NCI-H226 (cell line): ENCODE results near the gene MTHFD1L.

Experiments used
- DNase-seq: peaks from one replicate; pipeline ENCODE4 v3.0.0-alpha.2; 2015

Gene MTHFD1L

DNA sequence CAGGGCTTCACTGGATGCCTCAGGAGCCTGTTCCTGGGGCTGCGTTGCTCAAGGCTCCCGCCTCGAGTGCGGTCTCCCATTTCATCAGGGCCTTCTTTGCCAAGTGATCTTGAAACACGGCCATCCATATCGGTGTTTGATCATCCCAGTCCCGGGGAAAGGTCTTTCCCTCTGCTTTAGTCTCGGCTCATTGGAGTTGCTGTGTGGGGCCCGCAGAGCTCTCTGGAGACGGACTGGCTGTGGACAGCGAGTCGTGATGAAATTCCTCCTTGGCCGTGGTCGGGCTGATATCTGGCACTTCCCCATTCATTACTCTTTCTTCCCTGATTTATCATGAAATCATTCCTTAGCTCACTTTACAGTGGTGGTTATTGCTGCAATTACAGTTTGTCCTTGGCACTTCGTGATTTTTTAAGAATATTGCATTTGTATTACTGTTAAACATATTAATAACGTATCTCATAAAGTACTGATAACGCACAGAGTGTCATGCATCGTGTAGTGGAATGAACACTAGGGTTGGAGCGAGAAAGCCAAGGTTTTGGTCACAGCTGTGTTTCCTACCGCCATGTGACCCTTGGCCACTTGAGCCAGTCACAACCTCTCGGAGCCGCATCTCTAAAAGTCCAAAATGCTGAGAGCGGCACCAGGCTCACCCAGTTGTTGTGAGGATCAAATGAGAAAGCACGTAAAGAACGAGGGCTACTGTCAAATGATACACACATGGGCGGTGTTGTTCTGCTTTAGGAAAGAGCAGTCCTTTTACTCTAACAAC, 71.8 kb downstream of the MTHFD1L start:
- DNase-seq: no peak

DNA sequence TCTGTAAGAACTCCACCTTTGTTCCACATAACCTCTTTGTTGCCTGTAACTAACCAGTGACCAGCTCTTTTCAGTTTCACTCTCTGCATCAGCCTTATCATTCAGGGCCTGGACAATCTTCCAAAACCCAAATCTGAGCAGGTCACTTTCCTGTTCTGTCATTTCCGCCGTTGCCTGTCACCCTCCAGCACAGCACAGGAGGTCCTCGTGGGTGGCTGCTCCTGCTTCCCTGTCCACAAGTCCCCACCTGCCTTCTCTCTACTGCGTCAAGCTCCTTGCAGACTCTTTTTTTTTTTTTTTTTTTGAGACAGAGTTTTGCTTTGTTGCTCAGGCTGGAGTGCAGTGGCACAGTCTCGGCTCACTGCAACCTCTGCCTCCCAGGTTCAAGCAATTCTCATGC, 73.9 kb downstream of the MTHFD1L start:
- no peak for DNase-seq

DNA sequence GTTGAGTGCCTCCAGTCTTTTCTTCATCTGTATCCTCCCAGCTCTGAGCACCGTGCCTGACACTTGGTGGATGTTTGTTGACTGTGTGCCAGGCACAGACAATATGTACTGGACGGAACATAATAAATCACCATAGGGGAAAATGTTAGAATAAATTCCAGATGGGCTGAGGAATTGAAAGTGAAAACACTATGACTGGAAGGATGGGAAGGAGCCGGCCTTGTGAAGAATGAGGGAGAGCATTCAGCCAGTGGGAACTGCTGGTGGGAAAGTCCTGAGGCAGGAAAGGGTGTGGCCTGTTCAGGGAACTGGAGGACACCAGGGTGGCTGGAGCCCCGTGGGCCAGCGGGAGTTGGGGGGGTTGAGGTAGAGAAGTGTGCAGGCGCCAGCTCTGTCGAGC, 75.4 kb downstream of the MTHFD1L start:
- DNase-seq: no peak

DNA sequence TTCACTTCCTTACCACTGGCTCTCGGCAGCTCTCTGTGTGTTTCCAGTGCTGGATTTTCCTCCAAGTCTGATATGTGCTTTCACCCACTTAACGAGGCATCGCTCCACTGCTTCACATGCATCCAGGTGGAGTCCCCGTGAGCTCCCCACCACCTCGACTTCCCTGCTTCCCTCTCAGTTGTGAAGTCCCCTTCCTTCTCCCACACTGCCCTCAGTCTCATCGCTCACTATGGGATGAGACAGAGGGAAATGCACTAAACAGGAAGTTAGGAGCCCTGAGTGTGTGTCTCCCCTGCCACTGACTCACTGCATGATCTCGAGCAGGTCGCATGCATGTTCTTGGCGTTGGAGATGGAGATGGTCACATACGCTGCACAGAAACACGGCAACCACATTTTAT, 84.0 kb downstream of the MTHFD1L start:
- DNase-seq: no peak

DNA sequence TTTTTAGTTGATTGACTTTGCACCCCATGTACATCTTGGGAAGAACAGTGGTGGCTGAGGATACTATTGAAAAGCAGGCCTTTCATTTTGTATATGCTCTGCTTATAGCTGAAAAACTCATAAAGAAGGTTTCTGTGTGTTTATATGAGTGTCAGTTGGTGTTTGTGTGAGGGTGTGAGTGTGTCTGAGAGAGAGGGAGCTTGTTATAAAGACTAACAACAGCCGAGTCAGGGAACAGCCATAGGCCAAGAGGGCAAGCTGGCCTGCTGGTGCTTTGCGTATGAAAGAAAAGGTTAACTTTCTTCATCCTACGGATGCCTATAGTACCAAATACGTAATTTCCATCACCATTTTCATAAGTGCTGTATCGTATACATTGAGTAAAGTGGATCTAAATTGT, 88.3 kb downstream of the MTHFD1L start:
- DNase-seq: no peak

DNA sequence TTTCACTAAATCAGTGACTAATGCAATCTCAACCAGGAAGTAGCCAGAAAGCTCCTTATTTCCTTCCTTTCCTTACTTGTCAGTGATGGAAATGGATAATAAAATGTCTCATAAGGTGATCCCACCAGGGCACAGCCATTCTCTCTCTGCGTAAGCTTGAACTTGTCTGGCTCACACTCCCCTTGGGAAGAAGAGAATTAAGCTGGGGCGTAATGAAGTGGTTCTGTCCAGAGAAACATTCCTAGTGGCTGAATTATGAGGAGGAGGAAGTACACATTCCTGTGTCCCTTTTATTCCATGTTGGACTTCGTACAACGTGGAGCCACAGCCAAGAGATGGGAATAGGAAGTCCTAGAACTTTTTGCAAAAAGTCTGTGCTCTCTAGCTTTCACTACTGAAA, 93.7 kb downstream of the MTHFD1L start:
- no peak for DNase-seq

DNA sequence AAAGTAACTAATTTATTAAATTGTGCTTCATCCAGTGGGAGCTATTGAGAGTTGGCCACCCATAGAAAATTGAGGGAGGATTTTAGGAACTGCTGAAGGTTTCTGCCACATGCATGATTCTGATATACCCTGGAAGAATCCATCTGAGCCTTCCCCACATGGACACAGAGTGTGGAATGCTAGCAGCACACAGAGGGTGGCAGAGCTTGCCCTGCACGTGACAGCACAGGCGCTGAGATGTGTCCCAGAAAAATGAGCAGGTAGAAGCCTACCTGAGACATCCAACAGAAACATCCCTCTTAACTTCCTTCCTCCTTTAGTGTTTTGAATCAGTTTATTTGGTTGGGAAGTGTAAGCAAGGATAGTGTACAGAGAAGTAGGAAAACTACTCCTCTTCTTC, 96.9 kb downstream of the MTHFD1L start:
- DNase-seq: no peak

DNA sequence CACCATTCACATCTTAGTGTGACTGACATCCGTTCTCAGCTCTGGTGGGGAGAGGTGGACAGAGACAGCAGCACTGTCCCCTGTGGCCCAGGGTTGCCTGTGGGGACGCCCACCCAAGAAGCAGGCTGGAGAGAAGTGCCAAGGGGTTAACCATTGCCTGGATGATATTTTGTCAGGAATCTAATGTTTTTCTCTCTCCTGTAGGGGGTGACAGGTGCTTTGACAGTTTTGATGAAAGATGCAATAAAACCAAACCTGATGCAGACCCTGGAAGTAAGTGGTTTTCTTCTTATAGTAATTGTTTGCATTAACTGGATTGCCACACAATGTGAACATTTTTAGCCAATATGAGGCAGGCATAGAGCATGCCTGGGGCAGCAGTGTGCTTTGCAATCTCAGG, 99.3 kb downstream of the MTHFD1L start:
- DNase-seq: no peak

DNA sequence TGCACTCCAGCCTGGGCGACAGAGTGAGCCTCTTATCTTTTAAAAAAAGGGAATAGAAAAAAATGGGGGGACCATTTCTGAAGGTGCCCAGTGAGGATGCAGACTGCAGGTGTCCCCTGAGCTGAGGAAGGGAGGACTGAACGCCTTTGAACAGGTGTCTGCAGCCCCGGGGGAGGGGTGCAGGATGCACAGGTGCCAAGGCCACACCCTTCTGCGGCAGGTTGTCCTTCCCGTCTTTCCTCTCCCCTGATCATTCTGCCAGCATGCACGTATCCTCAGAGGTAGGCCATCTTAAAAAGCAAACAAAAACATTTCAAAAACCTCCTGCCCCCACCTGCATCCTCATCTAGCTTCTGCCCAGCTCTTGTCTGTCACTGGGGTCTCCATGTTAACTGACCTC, 101.3 kb downstream of the MTHFD1L start:
- no peak for DNase-seq

DNA sequence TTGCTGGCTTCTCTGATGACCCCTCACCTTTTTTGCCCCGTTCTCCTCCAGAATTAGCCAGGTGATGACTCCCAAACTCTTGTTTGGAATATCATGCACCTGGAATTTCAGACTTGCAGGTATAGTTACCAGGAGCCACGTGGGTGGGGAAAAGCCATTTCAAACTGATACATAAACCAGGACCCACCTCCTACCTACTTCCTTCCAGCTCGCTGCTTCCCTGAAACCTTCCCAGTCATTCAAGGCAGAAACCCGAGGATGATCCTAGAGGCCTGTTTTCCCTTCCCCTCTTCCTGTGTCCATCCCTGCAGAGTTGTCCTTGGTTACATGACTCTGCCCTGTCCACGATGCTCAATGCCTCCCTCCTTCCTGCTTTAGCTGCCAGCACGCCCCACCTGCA, 101.9 kb downstream of the MTHFD1L start:
- DNase-seq: no peak

DNA sequence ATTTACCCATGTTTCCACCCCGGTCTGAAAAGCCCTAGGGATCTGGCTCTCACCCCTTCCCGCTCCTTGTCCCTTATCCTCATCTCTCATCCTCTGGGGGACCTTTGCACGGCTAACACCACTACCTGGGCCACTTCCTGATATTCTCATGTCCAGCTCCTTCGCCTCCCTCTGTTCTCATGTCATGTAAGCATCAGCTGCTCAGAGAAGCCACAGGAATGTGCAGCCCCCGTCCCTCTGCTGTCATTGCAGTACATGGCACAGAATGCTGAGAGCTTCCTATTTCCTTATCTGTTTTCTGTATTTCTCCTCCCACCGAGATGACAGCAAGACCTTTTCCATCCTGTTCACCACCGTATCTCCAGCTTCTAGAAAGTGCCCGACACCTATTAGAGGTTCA, 102.4 kb downstream of the MTHFD1L start:
- no peak for DNase-seq

DNA sequence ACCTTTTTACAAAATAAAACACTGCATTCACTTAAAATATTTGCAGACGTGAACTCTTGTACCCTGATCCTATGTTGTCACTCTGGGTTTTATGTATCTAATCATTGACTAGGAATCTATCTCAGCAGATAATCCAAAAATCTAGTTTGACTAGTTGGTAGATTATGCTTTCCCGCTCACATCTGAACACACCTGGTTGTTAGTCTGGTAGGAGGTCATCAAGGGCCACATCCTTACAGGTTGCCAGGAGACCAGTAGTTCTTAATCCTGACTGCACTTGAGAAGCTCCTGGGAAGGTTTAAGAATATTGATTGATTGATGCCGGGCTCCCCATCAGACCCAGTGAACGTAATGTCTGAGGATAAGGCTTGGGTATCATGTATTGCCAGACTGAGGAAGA, 104.4 kb downstream of the MTHFD1L start:
- no peak for DNase-seq

DNA sequence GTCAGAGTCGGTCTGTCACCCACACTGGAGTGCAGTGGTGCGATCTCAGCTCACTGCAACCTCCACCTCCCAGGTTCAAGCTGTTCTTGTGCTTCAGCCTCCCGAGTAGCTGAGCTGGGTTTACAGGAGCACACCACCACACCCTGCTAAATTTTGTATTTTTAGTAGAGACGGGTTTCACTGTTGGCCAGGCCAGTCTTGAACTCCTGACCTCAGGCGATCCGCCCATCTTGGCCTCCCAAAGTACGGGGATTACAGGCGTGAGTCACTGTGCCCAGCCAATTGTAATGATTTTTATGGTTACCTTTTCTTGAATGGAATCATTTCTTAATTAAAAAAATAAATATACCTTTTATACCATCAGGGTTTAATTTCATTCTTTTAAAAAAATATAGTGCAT, 105.7 kb downstream of the MTHFD1L start:
- DNase-seq: no peak

DNA sequence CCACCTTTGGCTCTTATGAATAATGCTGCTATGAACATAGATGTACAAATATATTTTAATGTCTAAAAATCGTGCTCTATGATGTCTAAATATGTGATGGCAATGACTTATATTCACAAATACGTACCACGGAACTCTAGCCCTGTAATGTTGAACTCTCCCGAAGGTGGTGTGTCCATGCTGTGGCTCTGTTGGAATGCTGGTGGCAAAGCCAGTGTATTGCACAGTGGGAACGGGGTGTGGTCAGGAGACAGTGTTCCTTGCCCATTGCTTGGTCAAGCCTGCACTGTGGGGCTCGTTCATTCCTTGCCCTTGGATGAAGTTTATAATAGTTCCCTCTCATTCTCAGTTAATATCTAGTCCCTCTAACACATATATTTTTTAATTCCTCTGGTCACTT, 109.6 kb downstream of the MTHFD1L start:
- no peak for DNase-seq

DNA sequence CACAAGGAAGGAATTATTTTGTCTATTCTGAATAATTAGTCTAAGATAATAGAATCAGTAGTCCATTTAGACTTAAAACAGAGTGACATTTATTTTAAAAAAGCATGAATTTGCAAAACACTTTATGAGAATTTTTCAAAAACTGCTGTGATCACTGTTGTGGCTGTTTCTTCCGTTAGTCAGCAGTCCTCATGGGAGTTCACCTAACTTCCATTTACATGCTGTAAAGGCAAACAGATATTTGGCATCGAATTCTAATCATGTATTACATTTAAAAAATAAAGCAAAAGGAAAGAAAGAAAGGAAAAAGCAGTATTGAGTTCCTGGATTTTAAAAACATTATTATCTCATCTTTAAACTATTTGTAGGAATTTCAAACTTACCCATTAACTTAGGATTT, 111.8 kb downstream of the MTHFD1L start:
- no peak for DNase-seq

DNA sequence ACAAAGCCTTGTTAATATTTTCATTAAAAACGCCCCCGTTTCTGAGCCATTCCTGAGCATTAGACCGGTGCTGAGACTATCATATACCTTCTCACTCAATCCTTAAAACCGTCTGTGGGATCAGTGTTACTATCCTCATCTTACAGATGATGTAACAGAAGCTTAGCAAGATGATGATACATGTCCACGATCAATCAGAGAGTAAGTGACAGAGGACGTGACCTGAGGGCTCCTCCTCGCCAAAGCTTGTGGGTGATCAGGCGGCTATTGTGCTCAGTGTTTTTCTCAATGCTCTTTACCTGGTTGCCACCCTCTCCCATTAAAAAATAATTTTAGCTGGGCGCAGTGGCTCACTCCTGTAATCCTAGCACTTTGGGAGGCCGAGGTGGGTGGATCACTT, 113.1 kb downstream of the MTHFD1L start:
- DNase-seq: no peak

DNA sequence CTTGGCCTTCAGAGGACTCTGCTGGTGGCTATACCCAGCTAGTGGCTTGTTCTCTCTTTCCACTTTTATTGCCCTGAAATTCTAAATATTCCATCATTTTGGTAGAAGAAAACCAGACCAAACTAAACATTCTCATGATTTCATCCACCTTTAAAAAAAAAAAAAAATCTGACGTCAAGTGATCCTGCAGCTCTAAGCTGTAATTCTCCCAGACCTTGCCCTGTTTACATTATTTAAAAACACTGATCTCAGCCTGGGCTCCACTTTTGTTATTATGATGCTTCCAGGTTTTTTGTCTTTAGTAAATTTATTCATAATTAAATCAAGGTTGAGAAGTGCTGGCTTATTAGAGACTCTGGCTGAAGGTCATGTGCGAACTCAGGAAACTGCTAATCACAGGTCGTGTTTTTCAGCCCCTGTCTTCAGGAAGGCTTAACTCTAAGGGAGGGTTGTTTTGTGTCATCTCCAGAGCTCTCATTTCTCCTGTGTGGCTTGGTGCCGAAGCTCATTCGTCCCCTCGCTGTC, 114.4 kb downstream of the MTHFD1L start:
- DNase-seq: no peak

DNA sequence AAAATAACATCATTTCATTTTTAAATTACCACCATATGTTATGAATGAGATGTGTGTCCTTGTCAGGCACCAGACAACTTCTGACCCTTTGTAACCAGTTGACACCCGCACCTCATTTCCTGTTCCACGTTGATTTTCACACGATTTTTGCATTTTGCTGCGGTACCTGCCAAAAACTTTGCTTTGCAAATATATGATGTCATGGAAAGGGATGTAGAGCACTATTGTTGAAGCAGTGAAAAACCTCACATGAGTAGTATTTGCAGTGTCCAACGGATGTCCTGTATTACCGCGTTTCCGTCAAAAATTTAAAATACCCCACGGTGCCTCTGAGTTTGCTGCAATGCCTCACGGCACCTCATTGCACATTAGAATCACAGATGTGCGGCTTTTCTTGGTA, 115.6 kb downstream of the MTHFD1L start:
- no peak for DNase-seq

DNA sequence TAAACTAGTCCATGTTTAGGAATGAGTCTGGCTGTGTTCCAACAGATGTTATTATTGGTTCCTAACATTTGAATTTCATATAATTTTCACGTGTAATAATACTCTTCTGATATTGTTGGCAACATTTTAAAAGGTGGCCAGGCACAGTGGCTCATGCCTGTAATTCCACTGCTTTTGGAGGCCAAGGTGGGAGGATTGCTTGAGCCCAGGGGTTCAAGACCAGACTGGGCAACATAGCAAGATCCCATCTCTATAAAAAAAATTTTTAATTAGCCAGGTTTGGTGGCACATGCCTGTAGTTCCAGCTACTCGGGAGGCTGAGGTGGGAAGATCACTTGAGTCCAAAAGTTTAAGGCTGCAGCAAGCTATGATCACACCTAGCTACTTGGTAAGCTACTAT, 116.2 kb downstream of the MTHFD1L start:
- no peak for DNase-seq

DNA sequence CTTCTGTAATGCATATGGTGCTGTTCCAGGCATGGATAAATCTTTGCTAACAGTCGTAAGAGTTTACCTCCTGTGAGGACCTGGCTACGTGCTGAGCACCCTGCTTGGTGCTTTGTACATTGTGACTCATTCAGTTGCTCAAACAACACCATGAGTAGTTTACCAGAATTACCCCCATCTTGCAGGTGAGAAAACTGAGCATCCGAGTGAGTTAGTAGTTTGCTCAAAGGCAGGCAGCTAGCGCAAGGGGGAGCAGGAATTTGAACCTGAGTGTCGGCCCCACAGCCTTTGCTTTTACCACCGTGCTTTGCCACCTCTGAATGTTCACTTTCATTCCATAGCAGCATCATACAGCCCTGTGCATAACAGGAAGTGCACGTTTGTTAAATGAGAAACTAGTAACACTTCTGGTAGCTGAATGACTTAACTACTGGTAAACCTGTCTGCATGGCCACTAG, 121.9 kb downstream of the MTHFD1L start:
- no peak for DNase-seq

DNA sequence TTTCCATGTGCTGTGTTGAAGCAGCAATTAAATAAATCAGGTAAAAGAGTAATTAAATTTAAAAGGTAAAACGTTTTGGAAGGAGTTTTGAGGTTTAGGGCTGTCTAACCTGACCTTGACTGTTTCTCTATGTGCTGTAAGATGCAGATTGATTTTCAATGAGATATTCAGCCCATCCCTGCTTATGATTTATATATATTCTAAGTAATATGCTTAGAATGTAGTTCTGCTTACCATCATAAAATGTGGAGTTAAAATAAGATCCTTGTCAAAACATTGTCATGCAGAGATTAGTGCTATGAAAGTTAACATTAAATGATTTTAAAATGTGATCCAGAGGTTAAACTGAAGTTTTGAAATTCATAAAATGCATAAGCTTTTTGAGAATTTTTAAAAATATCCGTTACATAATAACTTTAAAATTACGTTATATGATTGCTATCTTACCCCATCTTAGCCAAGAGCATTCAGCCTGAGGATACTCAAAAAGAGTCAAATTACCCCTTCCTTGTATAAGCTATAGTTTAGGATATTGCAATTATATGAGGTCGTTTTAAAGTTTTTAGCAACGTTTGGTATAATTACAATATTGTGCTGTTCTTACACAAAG, 122.5 kb downstream of the MTHFD1L start:
- no peak for DNase-seq

DNA sequence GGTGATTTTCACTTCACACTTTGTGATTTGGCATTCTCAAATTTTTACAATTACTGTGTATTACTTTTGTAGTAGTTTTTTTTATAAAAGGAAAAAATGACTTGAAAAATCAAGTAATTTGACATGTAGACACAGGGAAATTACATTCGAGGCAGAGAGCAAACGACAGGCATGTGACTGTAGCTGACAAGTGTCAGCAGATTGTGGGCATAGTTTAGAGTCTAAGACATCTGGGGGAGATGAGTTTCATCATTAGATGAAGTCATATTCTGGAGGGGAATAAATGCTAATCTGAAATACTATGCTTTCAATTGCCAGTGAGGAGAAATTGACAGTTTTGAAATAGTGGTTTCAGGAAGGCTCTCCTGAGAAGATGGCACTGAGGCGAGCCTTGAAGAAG, 126.0 kb downstream of the MTHFD1L start:
- no peak for DNase-seq

DNA sequence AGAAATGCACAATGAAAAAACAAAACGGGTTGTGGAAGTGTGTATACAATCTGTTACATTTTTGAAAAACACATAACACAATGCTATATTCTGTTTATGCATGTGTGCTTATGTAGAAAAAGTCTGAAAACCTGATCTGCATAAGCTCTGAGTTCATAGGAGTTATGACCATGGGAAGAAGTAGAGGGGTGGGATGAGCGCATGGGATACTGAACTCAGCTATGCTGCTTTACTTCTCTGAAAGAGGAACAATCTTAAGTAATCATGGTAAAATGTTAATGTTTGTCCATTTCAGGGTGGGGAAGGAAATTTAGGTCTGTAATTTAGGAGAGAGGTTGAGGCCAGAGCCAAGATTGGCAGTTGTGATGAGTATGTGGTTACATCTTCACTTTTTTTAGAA, 126.8 kb downstream of the MTHFD1L start:
- DNase-seq: no peak

DNA sequence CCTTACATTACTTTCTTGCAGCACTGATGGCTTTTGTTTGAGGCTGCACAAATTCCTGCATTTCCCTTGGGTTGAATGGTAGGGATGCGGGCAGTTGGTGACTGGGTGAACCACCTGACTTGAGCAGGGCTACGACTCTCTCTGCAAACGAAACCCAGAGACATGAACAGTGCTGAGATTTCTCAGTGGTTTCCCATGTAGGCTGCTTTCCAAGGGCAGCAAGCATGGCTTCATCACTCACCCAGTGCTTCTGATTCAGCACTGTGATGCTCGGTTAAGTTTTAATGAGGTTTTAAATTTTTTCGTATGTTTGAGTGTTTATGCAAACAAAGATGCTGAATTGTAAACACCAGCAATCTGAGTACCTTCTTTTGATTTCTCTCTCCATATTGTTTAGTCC, 127.2 kb downstream of the MTHFD1L start:
- no peak for DNase-seq

DNA sequence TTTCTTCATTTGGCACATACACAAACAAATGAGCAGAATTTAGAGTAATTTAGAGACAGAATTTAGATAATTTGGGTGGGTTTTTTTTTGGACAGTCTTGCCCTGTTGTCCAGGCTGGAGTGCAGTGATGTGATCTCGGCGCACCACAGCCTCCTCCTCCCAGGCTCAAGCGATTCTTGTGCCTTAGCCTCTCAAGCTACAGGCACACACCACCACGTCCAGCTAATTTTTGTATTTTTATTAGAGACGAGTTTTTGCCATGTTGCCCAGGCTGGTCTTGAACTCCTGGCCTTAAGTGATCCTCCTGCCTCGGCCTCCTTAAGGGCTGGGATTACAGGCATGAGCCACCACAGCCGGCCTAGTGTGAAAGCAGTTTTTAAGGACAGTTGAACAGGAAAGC, 127.8 kb downstream of the MTHFD1L start:
- no peak for DNase-seq
